ENCODE data around the gene RPS3A. TPM values are rescaled to one million over a fixed set of nuclear protein-coding genes. Genes with fewer than 3 reads are reported as not detected.

Gene RPS3A
- total and polyA plus RNA-seq, 2 donors from 2014 or later = 1,658 to 2,406 TPM

DNA sequence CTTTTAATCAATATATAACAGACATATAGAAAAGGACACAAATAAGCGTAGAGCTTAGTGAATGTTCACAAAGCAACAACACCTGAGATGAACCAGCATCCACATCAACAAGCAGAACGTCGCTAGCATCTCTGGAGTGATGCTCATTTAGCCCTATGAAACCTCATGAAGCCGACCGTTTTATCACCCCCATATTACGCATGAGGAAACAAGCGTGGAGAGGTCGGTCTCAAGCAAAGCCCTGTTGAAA, 524 bp upstream of the RPS3A start:
- FAIRE-seq = no peak
- H3K4me3 ChIP-seq (ENCODE audit: low read length in 3 of 3) = peak overlapping the region; percentile 92 to 100 (median 100)
- no peak overlapping the region for H3K27ac ChIP-seq (ENCODE audit: low read depth in 2 of 2, low read length in 2 of 2)

DNA sequence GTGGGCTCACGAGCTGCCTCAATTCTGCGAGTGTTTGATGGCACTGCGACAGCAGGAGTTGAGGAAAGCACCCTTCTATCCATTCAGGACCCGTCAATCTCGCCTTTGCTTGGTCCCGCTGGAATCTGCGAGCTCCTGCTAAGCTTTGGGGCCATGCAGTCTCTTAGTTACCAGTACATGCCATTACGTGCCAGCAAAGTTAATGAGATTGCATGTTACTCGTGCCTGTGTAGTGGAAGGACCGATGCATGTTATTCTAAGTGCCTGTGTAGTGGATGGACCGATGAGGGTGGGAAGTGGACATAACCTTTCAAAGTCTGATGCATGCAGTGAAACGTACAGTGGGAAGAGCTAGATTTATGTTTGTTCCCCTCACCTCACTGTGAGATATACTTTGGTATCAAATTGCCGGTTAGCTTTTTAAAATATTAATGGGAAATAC, 569 bp downstream of the RPS3A start:
- intact Hi-C loops (cut with DNase I) = no loop called here
- DNase-seq = no peak

More for the DNA sequence above, 524 bp upstream of the RPS3A start:
- no peaks in the 10 kb centered on the region for H3K9me3 ChIP-seq (ENCODE audit: control insufficient read depth in 2 of 3, insufficient read depth in 1 of 3, low read length in 3 of 3)
- peak overlapping the region; percentile 67 to 100 (median 68) for H3K9ac ChIP-seq (ENCODE audit: low read length in 3 of 3)
- no peaks in the 10 kb centered on the region for H3K27me3 ChIP-seq (ENCODE audit: control insufficient read depth, insufficient read depth, low read length)
- intact Hi-C loops (cut with DNase I) = no loop called here
- peaks cover 5 to 10% (median 7%) of the 10 kb centered on the region in 3 donors for H3K36me3 ChIP-seq (ENCODE audit: control insufficient read depth in 2 of 3, insufficient read depth in 3 of 3, low read length in 3 of 3)
- TF ChIP-seq, protein P1, sequence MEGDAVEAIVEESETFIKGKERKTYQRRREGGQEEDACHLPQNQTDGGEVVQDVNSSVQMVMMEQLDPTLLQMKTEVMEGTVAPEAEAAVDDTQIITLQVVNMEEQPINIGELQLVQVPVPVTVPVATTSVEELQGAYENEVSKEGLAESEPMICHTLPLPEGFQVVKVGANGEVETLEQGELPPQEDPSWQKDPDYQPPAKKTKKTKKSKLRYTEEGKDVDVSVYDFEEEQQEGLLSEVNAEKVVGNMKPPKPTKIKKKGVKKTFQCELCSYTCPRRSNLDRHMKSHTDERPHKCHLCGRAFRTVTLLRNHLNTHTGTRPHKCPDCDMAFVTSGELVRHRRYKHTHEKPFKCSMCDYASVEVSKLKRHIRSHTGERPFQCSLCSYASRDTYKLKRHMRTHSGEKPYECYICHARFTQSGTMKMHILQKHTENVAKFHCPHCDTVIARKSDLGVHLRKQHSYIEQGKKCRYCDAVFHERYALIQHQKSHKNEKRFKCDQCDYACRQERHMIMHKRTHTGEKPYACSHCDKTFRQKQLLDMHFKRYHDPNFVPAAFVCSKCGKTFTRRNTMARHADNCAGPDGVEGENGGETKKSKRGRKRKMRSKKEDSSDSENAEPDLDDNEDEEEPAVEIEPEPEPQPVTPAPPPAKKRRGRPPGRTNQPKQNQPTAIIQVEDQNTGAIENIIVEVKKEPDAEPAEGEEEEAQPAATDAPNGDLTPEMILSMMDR (IDR thresholded peaks at IDR 0.05; ENCODE audit: borderline replicate concordance, extremely low read depth, insufficient read depth) = no peak
- H3K4me1 ChIP-seq (ENCODE audit: control insufficient read depth in 2 of 3, insufficient read depth in 2 of 3, low read depth in 1 of 3, low read length in 3 of 3) = peaks cover 0 to 4% (median 4%) of the 10 kb centered on the region in 3 donors
- DNase-seq = no peak

DNA sequence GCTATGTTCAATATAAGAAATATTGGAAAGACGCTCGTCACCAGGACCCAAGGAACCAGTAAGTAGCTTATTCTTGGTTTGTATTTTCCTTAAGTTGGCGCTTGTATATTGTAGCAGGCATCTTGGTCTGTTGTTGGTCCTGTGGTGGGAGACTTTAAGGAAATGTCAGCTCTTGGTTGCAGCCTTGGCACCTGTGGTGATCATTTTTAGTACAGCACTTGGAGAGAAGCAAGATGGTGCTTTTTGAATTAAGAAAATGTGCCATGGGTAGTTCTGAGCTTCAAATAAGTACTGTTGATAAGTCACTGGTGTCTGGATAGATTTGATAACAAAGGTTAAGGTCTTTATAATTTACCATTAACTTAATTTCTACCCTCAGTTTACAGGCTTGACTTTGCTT, 1.1 kb downstream of the RPS3A start:
- no peak for FAIRE-seq
- no peak overlapping the region for H3K27ac ChIP-seq (ENCODE audit: low read depth in 2 of 2, low read length in 2 of 2)
- H3K4me3 ChIP-seq (ENCODE audit: low read length in 3 of 3) = peak overlapping the region; percentile 92 to 100 (median 100)
- H3K27me3 ChIP-seq (ENCODE audit: control insufficient read depth, insufficient read depth, low read length) = no peaks in the 10 kb centered on the region
- H3K9me3 ChIP-seq (ENCODE audit: control insufficient read depth in 2 of 3, insufficient read depth in 1 of 3, low read length in 3 of 3) = no peaks in the 10 kb centered on the region
- TF ChIP-seq, protein P1 (IDR thresholded peaks at IDR 0.05; ENCODE audit: borderline replicate concordance, extremely low read depth, insufficient read depth) = no peak
- intact Hi-C loops (cut with DNase I) = no loop called here
- peaks cover 9 to 22% (median 10%) of the 10 kb centered on the region in 3 donors for H3K36me3 ChIP-seq (ENCODE audit: control insufficient read depth in 2 of 3, insufficient read depth in 3 of 3, low read length in 3 of 3)
- H3K9ac ChIP-seq (ENCODE audit: low read length in 3 of 3) = peak overlapping the region; percentile 91 to 100 (median 100)
- DNase-seq = peak in 1 of 5 donors; percentile 4
- H3K4me1 ChIP-seq (ENCODE audit: control insufficient read depth in 2 of 3, insufficient read depth in 2 of 3, low read depth in 1 of 3, low read length in 3 of 3) = peaks cover 0 to 4% (median 4%) of the 10 kb centered on the region in 3 donors

More for the DNA sequence above, 569 bp downstream of the RPS3A start:
- no peaks in the 10 kb centered on the region for H3K27me3 ChIP-seq (ENCODE audit: control insufficient read depth, insufficient read depth, low read length)
- peaks cover 9 to 18% (median 10%) of the 10 kb centered on the region in 3 donors for H3K36me3 ChIP-seq (ENCODE audit: control insufficient read depth in 2 of 3, insufficient read depth in 3 of 3, low read length in 3 of 3)
- peak overlapping the region; percentile 86 to 95 for H3K27ac ChIP-seq (ENCODE audit: low read depth in 2 of 2, low read length in 2 of 2)
- H3K4me3 ChIP-seq (ENCODE audit: low read length in 3 of 3) = peak overlapping the region; percentile 92 to 100 (median 100)
- peak overlapping the region; percentile 91 to 100 (median 100) for H3K9ac ChIP-seq (ENCODE audit: low read length in 3 of 3)
- TF ChIP-seq, protein P1 (IDR thresholded peaks at IDR 0.05; ENCODE audit: borderline replicate concordance, extremely low read depth, insufficient read depth) = no peak
- H3K9me3 ChIP-seq (ENCODE audit: control insufficient read depth in 2 of 3, insufficient read depth in 1 of 3, low read length in 3 of 3) = no peaks in the 10 kb centered on the region
- FAIRE-seq = no peak
- H3K4me1 ChIP-seq (ENCODE audit: control insufficient read depth in 2 of 3, insufficient read depth in 2 of 3, low read depth in 1 of 3, low read length in 3 of 3) = peaks cover 0 to 4% (median 4%) of the 10 kb centered on the region in 3 donors

DNA sequence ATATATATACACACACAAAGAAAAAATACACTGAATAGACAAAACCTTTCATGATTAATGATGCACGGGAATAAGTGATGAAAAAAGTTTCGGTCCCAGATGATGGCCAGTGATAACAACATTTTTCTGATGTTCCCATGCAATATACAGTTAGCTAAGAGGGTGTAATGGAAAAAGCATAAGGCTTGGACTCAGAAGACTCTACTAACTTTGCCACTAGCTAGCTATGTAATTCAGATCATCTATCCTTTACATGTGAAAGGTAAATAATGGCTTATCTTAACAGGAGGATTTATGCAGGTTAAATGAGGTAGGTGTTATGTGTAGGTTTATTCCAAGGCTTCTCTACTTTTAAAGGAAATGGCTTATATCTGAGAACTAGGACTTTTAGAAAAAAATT, 4.3 kb downstream of the RPS3A start:
- no peak for FAIRE-seq
- TF ChIP-seq, protein P1 (IDR thresholded peaks at IDR 0.05; ENCODE audit: borderline replicate concordance, extremely low read depth, insufficient read depth) = no peak
- Histone ChIP-seq H3K36me3 (ENCODE audit: control insufficient read depth in 2 of 3, insufficient read depth in 3 of 3, low read length in 3 of 3) (peaks cover 9 to 34% (median 10%) of the 10 kb centered on the region in 3 donors), H3K27me3 (ENCODE audit: control insufficient read depth, insufficient read depth, low read length) (no peaks in the 10 kb centered on the region), H3K4me3 (ENCODE audit: low read length in 3 of 3) (no peak overlapping the region), H3K27ac (ENCODE audit: low read depth in 2 of 2, low read length in 2 of 2) (no peak overlapping the region), H3K9me3 (ENCODE audit: control insufficient read depth in 2 of 3, insufficient read depth in 1 of 3, low read length in 3 of 3) (no peaks in the 10 kb centered on the region), H3K9ac (ENCODE audit: low read length in 3 of 3) (no peak overlapping the region), H3K4me1 (ENCODE audit: control insufficient read depth in 2 of 3, insufficient read depth in 2 of 3, low read depth in 1 of 3, low read length in 3 of 3) (peaks cover 0 to 4% (median 4%) of the 10 kb centered on the region in 3 donors)
- intact Hi-C loops (cut with DNase I) = no loop called here
- DNase-seq = no peak

Measured in kidney (tissue), 14 donors.